ENCODE data around the gene GALNTL6. TPM values are rescaled to one million over a fixed set of nuclear protein-coding genes. Genes with fewer than 3 reads are reported as not detected.

The GALNTL6 gene
- total and polyA plus RNA-seq, 9 of the 15 experiments (the other 6 are each of a cell fraction or from before 2014, with no cell fraction given): 0.18 to 0.50 (median 0.29) TPM

GRCh38 chr4:172055498-172055897, 242.3 kb downstream of the GALNTL6 start:
- BruUV-seq (replicated peaks): no TSS peak

More at GRCh38 chr4:172055498-172055897, 242.3 kb downstream of the GALNTL6 start:
- Histone ChIP-seq H3K27me3 (ENCODE audit: control insufficient read depth in 2 of 2, insufficient read depth in 2 of 2, low read length in 2 of 2) (no peaks in the 10 kb centered on the region), H3K27ac (ENCODE audit: extremely low read depth, low read depth, low read length) (no peak overlapping the region), H3K9me3 (replicated peaks; ENCODE audit: control insufficient read depth, insufficient read depth, low read depth, low read length) (no peaks in the 10 kb centered on the region), H3K4me3 (no peak overlapping the region), H3K4me2 (ENCODE audit: insufficient read depth, low read length) (no peak overlapping the region), H3K36me3 (ENCODE audit: control insufficient read depth, insufficient read depth, low read length) (no peaks in the 10 kb centered on the region), H3K79me2 (ENCODE audit: control insufficient read depth, insufficient read depth, low read length) (no peaks in the 10 kb centered on the region), H4K20me1 (replicated peaks; ENCODE audit: control insufficient read depth, insufficient read depth, low read length) (no peaks in the 10 kb centered on the region), H3K9ac (ENCODE audit: insufficient read depth in 1 of 2, low read depth in 2 of 2, low read length in 2 of 2) (no peak overlapping the region), H3K4me1 (replicated peaks in 1 of 2; ENCODE audit: control insufficient read depth in 2 of 2, insufficient read depth in 2 of 2, low read length in 2 of 2) (no peaks in the 10 kb centered on the region), H3K9me1 (ENCODE audit: control insufficient read depth, insufficient read depth, low read length) (no peaks in the 10 kb centered on the region), H2AFZ (ENCODE audit: low read depth, low read length) (peak overlapping the region; percentile 28)
- intact Hi-C loops (cut with micrococcal nuclease) (no loop called here), in situ Hi-C loops (cut with MboI) (no loop called here)
- 0% methylated on average over 2 of the region's 2 CpGs for WGBS (ENCODE audit: insufficient coverage, low coverage, missing lambda C conversion rate)
- FAIRE-seq (peak; percentile 6), DNase-seq (ENCODE audit: extremely low read depth in 1 of 4, low spot score in 3 of 4) (peak in 1 of 4 experiments; percentile 11), ATAC-seq (peak; percentile 73; the same call in 2 of the 3 replicates)
- TF ChIP-seq ZBTB34 (CRISPR knock-in tag; IDR thresholded peaks at IDR 0.05) (no peak), SAFB (IDR thresholded peaks at IDR 0.05; ENCODE audit: borderline replicate concordance, low read depth, low read length) (no peak), STAT5B (CRISPR knock-in tag; IDR thresholded peaks at IDR 0.05) (no peak), DEAF1 (CRISPR knock-in tag; IDR thresholded peaks at IDR 0.05) (no peak), HNRNPK (IDR thresholded peaks at IDR 0.05; ENCODE audit: low read depth, low read length, poor library complexity, severe bottlenecking) (no peak), ZNF253 (CRISPR knock-in tag; conservative IDR thresholded peaks at IDR 0.05) (no peak), CEBPG (CRISPR knock-in tag; IDR thresholded peaks at IDR 0.05) (no peak), CEBPG (tag; conservative IDR thresholded peaks at IDR 0.05 in 1 of 2, IDR thresholded peaks at IDR 0.05 in 1 of 2) (no peak), AFF1 (IDR thresholded peaks at IDR 0.05; ENCODE audit: low read depth in 1 of 2, partially characterized antibody in 2 of 2) (no peak)
- CTCF ChIA-PET (ENCODE audit: low intra/inter-chr PET ratio): no interaction called here
- POLR2A ChIA-PET: interaction anchor here (0.6 kb wide), 1 partner anchor 37 kb away, joined by 3 read pairs; no protein-coding TSS in a partner anchor

Measured in K562 (cell line).